MG63 (cell line): ENCODE measurements around the gene CAPN10. TPM values are rescaled to one million over a fixed set of nuclear protein-coding genes. Genes with fewer than 3 reads are reported as not detected.
A peak's percentile ranks its signal among the peaks of the same experiment; 100 is the strongest.
"Not testable (repeated sequence)": the region's sequence is repeated elsewhere in the genome, so short reads cannot be mapped to it uniquely, and the experiment has no call there.

Experiments used
- DNase-seq: peaks from one replicate; pipeline ENCODE4 v3.0.0-alpha.2; 2020
- H3K27me3 ChIP-seq: fragments of 250-450 bp; sonication (Bioruptor Pico); 2 replicates; pipeline ENCODE4 v1.5.1; 2020; ENCODE audit warnings: mild to moderate bottlenecking, moderate library complexity
- H3K36me3 ChIP-seq: fragments of 250-450 bp; sonication (Bioruptor Pico); 2 replicates; pipeline ENCODE4 v1.5.1; 2020; ENCODE audit warnings: mild to moderate bottlenecking, moderate library complexity
- H3K4me3 ChIP-seq: fragments of 250-450 bp; sonication (Bioruptor Pico); 2 replicates; pipeline ENCODE4 v1.5.1; 2020; ENCODE audit warnings: mild to moderate bottlenecking, moderate library complexity
- H3K9me3 ChIP-seq: fragments of 250-450 bp; sonication (Bioruptor Pico); 2 replicates; pipeline ENCODE4 v1.5.1; 2020; ENCODE audit warnings: mild to moderate bottlenecking, moderate library complexity
- total RNA-seq: library from RNA; depleted of rRNA; stranded (reverse); fragments of >200 nt; shearing (Covaris generic); gene quantifications from 2 replicates; pipeline ENCODE4 v1.2.3, GENCODE V29; 2014; ENCODE audit warnings: low replicate concordance; rRNA removed

Gene CAPN10
- 12.5 and 18.4 TPM in 2 replicates for total RNA-seq

- Histone ChIP-seq H3K9me3 (no peaks in the 10 kb centered on the region), H3K27me3 (no peaks in the 10 kb centered on the region), H3K4me3 (peak within 1 kb of the TSS; percentile 85), H3K36me3 (peaks cover 11% of the 10 kb centered on the region)
- DNase-seq, result peak; percentile 98
Measured at GRCh38 chr2:240586198-240586918, at the start of gene CAPN10. CAPN10 (plus strand) TSS chr2:240586734; CDS start chr2:240586912, 178 bp downstream.

GRCh38 chr2:240538031-240538780, 48.3 kb upstream of the CAPN10 start:
- no peaks in the 10 kb centered on the region for H3K27me3 ChIP-seq
- DNase-seq, result no peak
- no peak overlapping the region for H3K4me3 ChIP-seq
- H3K36me3 ChIP-seq, result peaks cover 67% of the 10 kb centered on the region
- H3K9me3 ChIP-seq, result peaks cover 6% of the 10 kb centered on the region

GRCh38 chr2:240539101-240539500, 47.4 kb upstream of the CAPN10 start:
- H3K4me3 ChIP-seq, H3K27me3 ChIP-seq, DNase-seq, H3K9me3 ChIP-seq: not testable (repeated sequence)
- H3K36me3 ChIP-seq, result peaks cover 71% of the 10 kb centered on the region

GRCh38 chr2:240539906-240540305, 46.6 kb upstream of the CAPN10 start:
- Histone ChIP-seq H3K4me3 (no peak overlapping the region), H3K27me3 (no peaks in the 10 kb centered on the region), H3K36me3 (peaks cover 68% of the 10 kb centered on the region), H3K9me3 (peaks cover 3% of the 10 kb centered on the region; the same call in 1 of the 2 replicates)
- no peak for DNase-seq

- H3K36me3 ChIP-seq, result peaks cover 45% of the 10 kb centered on the region
- peaks cover 2% of the 10 kb centered on the region for H3K9me3 ChIP-seq
- H3K27me3 ChIP-seq, result no peaks in the 10 kb centered on the region
- no peak overlapping the region for H3K4me3 ChIP-seq
- no peak for DNase-seq
Measured at GRCh38 chr2:240551288-240551687, 35.2 kb upstream of the CAPN10 start.

- Histone ChIP-seq H3K4me3 (no peak overlapping the region), H3K36me3 (peaks cover 48% of the 10 kb centered on the region), H3K27me3 (no peaks in the 10 kb centered on the region), H3K9me3 (peaks cover 2% of the 10 kb centered on the region)
- DNase-seq, result no peak
Measured at GRCh38 chr2:240551811-240552210, 34.7 kb upstream of the CAPN10 start.

GRCh38 chr2:240553956-240554480, 32.5 kb upstream of the CAPN10 start:
- Histone ChIP-seq H3K36me3 (peaks cover 52% of the 10 kb centered on the region), H3K4me3 (no peak overlapping the region), H3K27me3 (no peaks in the 10 kb centered on the region), H3K9me3 (no peaks in the 10 kb centered on the region)
- no peak for DNase-seq

- H3K27me3 ChIP-seq, result no peaks in the 10 kb centered on the region
- H3K4me3 ChIP-seq, result no peak overlapping the region
- H3K36me3 ChIP-seq, result peaks cover 61% of the 10 kb centered on the region
- DNase-seq, result no peak
- no peaks in the 10 kb centered on the region; the same call in 1 of the 2 replicates for H3K9me3 ChIP-seq
Measured at GRCh38 chr2:240554767-240555493, 31.6 kb upstream of the CAPN10 start.

- Histone ChIP-seq H3K27me3 (no peaks in the 10 kb centered on the region), H3K4me3 (no peak overlapping the region), H3K9me3 (no peaks in the 10 kb centered on the region; the same call in 1 of the 2 replicates), H3K36me3 (peaks cover 57% of the 10 kb centered on the region)
- DNase-seq, result no peak
Measured at GRCh38 chr2:240555541-240556250, 30.8 kb upstream of the CAPN10 start.

- H3K4me3 ChIP-seq, result peak overlapping the region; percentile 38
- H3K9me3 ChIP-seq, result no peaks in the 10 kb centered on the region; the same call in 1 of the 2 replicates
- peaks cover 49% of the 10 kb centered on the region for H3K36me3 ChIP-seq
- peak; percentile 58 for DNase-seq
- no peaks in the 10 kb centered on the region for H3K27me3 ChIP-seq
Measured at GRCh38 chr2:240556553-240557100, 29.9 kb upstream of the CAPN10 start.

GRCh38 chr2:240557101-240557751, 29.3 kb upstream of the CAPN10 start:
- no peak for DNase-seq
- Histone ChIP-seq H3K9me3 (no peaks in the 10 kb centered on the region; the same call in 1 of the 2 replicates), H3K4me3 (peak overlapping the region; percentile 38), H3K27me3 (no peaks in the 10 kb centered on the region), H3K36me3 (peaks cover 45% of the 10 kb centered on the region)

GRCh38 chr2:240557808-240558207, 28.7 kb upstream of the CAPN10 start, which contains the start of gene ANKMY1:
ANKMY1 (minus strand) TSS chr2:240557988; CDS start chr2:240557335, 653 bp downstream.
- DNase-seq, result peak; percentile 78
- Histone ChIP-seq H3K36me3 (peaks cover 45% of the 10 kb centered on the region), H3K27me3 (no peaks in the 10 kb centered on the region), H3K4me3 (peak within 1 kb of the TSS; percentile 38), H3K9me3 (no peaks in the 10 kb centered on the region; the same call in 1 of the 2 replicates)

- Histone ChIP-seq H3K9me3 (no peaks in the 10 kb centered on the region; the same call in 1 of the 2 replicates), H3K27me3 (no peaks in the 10 kb centered on the region), H3K36me3 (peaks cover 40% of the 10 kb centered on the region), H3K4me3 (peak overlapping the region; percentile 38)
- DNase-seq, result no peak
Measured at GRCh38 chr2:240558236-240558761, 28.2 kb upstream of the CAPN10 start.

- no peaks in the 10 kb centered on the region; the same call in 1 of the 2 replicates for H3K9me3 ChIP-seq
- DNase-seq, result no peak
- H3K27me3 ChIP-seq, result no peaks in the 10 kb centered on the region
- peaks cover 39% of the 10 kb centered on the region for H3K36me3 ChIP-seq
- peak overlapping the region; percentile 100 for H3K4me3 ChIP-seq
Measured at GRCh38 chr2:240559286-240559685, 27.2 kb upstream of the CAPN10 start.

- peaks cover 34% of the 10 kb centered on the region for H3K36me3 ChIP-seq
- H3K27me3 ChIP-seq, result no peaks in the 10 kb centered on the region
- H3K4me3 ChIP-seq, result peak within 1 kb of the TSS; percentile 100
- H3K9me3 ChIP-seq, result no peaks in the 10 kb centered on the region; the same call in 1 of the 2 replicates
- peak; percentile 93 for DNase-seq
Measured at GRCh38 chr2:240560084-240560479, 26.5 kb upstream of the CAPN10 start, which contains the start of gene DUSP28. DUSP28 (plus strand) TSS chr2:240560357; CDS start chr2:240560685, 328 bp downstream.
